HepG2 (cell line): ENCODE results near the gene KCTD1. TPM values are rescaled to one million over a fixed set of nuclear protein-coding genes. Genes with fewer than 3 reads are reported as not detected.

Experiments used
- ATAC-seq: fragments of 200-7000 bp; cut with Tn5 transposase; 3 replicates; pipeline ENCODE4 v1.9.1; 2020; ENCODE audit warnings: mild to moderate bottlenecking, moderate library complexity
- BruUV-seq: library from RNA; stranded (reverse); fragments of 400-500 nt; replicated peaks from 2 replicates; lab custom pipeline; 2021; lab: Mats Ljungman, UMichigan
- CTCF ChIA-PET: fragments of 300-600 bp; formaldehyde crosslinking; extraction: SDS; loops from one replicate; lab custom pipeline; 2021; ENCODE audit warnings: low total read pairs, inconsistent platforms, low intra/inter-chr PET ratio; lab: Yijun Ruan, JAX
- POLR2A ChIA-PET: fragments of 350-600 bp; sonication (Branson Sonifier 250); formaldehyde crosslinking; loops from one replicate; lab custom pipeline; 2020; ENCODE audit warnings: antibody characterized with exemption, inconsistent platforms; lab: Yijun Ruan, JAX
- DNase-seq: peaks from one replicate; pipeline ENCODE4 v3.0.0-alpha.2; 2015; ENCODE audit warnings: low spot score
- FAIRE-seq: peaks from 3 replicates; lab custom pipeline; 2011; peaks lifted over from hg19 to GRCh38; lab: Jason Lieb, UNC
- H2AFZ ChIP-seq: one replicate; pipeline ENCODE4 v1.6.1; 2011; ENCODE audit warnings: low read length, inconsistent platforms
- H3K27ac ChIP-seq: fragments of 300-600 bp; 3 replicates; pipeline ENCODE4 v1.8.0; 2011; ENCODE audit warnings: mixed run types, mild to moderate bottlenecking, mixed read lengths, low read length, inconsistent platforms; ENCODE audit not compliant: insufficient read depth; ENCODE audit errors: extremely low read length
- H3K27me3 ChIP-seq, 2 experiments: fragments of 200-600 bp in 1 of 2; 2 replicates in 1 of 2; 3 replicates in 1 of 2; pipeline versions ENCODE4 v1.6.0 to v1.8.0; 2011; ENCODE audit warnings: low read length in 2 of 2, mild to moderate bottlenecking in 2 of 2, moderate library complexity in 2 of 2, inconsistent platforms in 1 of 2; ENCODE audit not compliant: insufficient read depth in 2 of 2, control insufficient read depth in 1 of 2
- H3K36me3 ChIP-seq, 2 experiments: fragments of 200-600 bp in 1 of 2; replicated peaks in 1 of 2; 2 replicates in 1 of 2; 3 replicates in 1 of 2; pipeline versions ENCODE4 v1.5.1 to v1.8.0; 2011; ENCODE audit warnings: low read length in 2 of 2, inconsistent platforms in 1 of 2; ENCODE audit not compliant: insufficient read depth in 2 of 2, control insufficient read depth in 1 of 2
- H3K4me1 ChIP-seq: 2 replicates; pipeline ENCODE4 v1.5.1; 2012; ENCODE audit warnings: low read length, inconsistent platforms; ENCODE audit not compliant: insufficient read depth
- H3K4me2 ChIP-seq: 2 replicates; pipeline ENCODE4 v1.6.0; 2011; ENCODE audit warnings: low read depth, low read length, inconsistent platforms
- H3K4me3 ChIP-seq, 3 experiments: fragments of 200-600 bp in 1 of 3; sonication (generic), shearing (Covaris generic) in 1 of 3; replicated peaks in 1 of 3; 2 replicates each; pipeline ENCODE4 v1.5.1; 2011 to 2016; ENCODE audit warnings: low read length in 3 of 3, inconsistent platforms in 2 of 3, low read depth in 2 of 3, mild to moderate bottlenecking in 2 of 3, control low read depth in 1 of 3, mixed read lengths in 1 of 3; ENCODE audit not compliant: insufficient read depth in 1 of 3
- H3K79me2 ChIP-seq: one replicate; pipeline ENCODE4 v1.6.1; 2011; ENCODE audit warnings: low read length, inconsistent platforms; ENCODE audit not compliant: insufficient read depth
- H3K9ac ChIP-seq: 2 replicates; pipeline ENCODE4 v1.6.0; 2011; ENCODE audit warnings: mild to moderate bottlenecking, low read depth, low read length, inconsistent platforms; ENCODE audit not compliant: insufficient read depth
- H3K9me3 ChIP-seq: 2 replicates; pipeline ENCODE4 v1.5.1; 2012; ENCODE audit warnings: mild to moderate bottlenecking, low read length
- H4K20me1 ChIP-seq: 2 replicates; pipeline ENCODE4 v1.6.0; 2011; ENCODE audit warnings: inconsistent platforms, mild to moderate bottlenecking, low read length, moderate library complexity; ENCODE audit not compliant: insufficient read depth
- CEBPZ ChIP-seq: IDR thresholded peaks from 2 replicates; pipeline ENCODE4 v1.6.1; 2012; ENCODE audit warnings: low read length, improper control_type of control experiment
- CREBL2 ChIP-seq: sonication (generic); formaldehyde crosslinking; IDR thresholded peaks from 2 replicates; pipeline ENCODE4 v1.8.1; 2023; ENCODE audit warnings: missing genetic modification reagents, mild to moderate bottlenecking, borderline replicate concordance
- ESRRA ChIP-seq: sonication (generic); formaldehyde crosslinking; IDR thresholded peaks from 2 replicates; pipeline ENCODE4 v1.5.1; 2020; ENCODE audit warnings: mild to moderate bottlenecking, low read depth, missing genetic modification reagents
- GABPB1 ChIP-seq: IDR thresholded peaks from 2 replicates; pipeline ENCODE4 v1.6.1; 2016; ENCODE audit warnings: mild to moderate bottlenecking, missing genetic modification reagents, moderate library complexity, missing compliant biosample characterization
- IKZF4 ChIP-seq: sonication (generic); formaldehyde crosslinking; IDR thresholded peaks from 2 replicates; pipeline ENCODE4 v1.5.1; 2020; ENCODE audit warnings: borderline replicate concordance, mild to moderate bottlenecking, low read depth, missing genetic modification reagents; ENCODE audit errors: not compliant biosample characterization
- ISL2 ChIP-seq: sonication (generic); formaldehyde crosslinking; IDR thresholded peaks from 2 replicates; pipeline ENCODE4 v1.5.0; 2020; ENCODE audit warnings: missing genetic modification reagents
- KDM3A ChIP-seq: IDR thresholded peaks from 2 replicates; pipeline ENCODE4 v1.6.1; 2018; ENCODE audit warnings: low read depth, missing compliant biosample characterization
- MIXL1 ChIP-seq: IDR thresholded peaks from 2 replicates; pipeline ENCODE4 v1.6.1; 2016
- SAP130 ChIP-seq: IDR thresholded peaks from 2 replicates; pipeline ENCODE4 v1.6.1; 2016; ENCODE audit warnings: low read depth
- TFDP2 ChIP-seq: sonication (generic); formaldehyde crosslinking; IDR thresholded peaks from 2 replicates; pipeline ENCODE4 v1.4.0; 2020; ENCODE audit warnings: missing genetic modification reagents
- ZNF17 ChIP-seq: sonication (generic); formaldehyde crosslinking; IDR thresholded peaks from 2 replicates; pipeline ENCODE4 v1.5.0; 2020; ENCODE audit warnings: mild to moderate bottlenecking, missing genetic modification reagents
- ZNF232 ChIP-seq: sonication (generic); formaldehyde crosslinking; IDR thresholded peaks from 2 replicates; pipeline ENCODE4 v1.4.0; 2020; ENCODE audit warnings: missing genetic modification reagents, borderline replicate concordance
- ZNF274 ChIP-seq: sonication (generic); formaldehyde crosslinking; IDR thresholded peaks from 2 replicates; pipeline ENCODE4 v1.5.1; 2020; ENCODE audit warnings: mild to moderate bottlenecking, missing genetic modification reagents
- ZNF546 ChIP-seq: sonication (generic); formaldehyde crosslinking; conservative IDR thresholded peaks from 2 replicates; pipeline ENCODE4 v1.8.1; 2023; ENCODE audit warnings: mild to moderate bottlenecking, missing genetic modification reagents
- ZNF619 ChIP-seq: sonication (generic); formaldehyde crosslinking; IDR thresholded peaks from 2 replicates; pipeline ENCODE4 v1.4.0; 2020; ENCODE audit warnings: mild to moderate bottlenecking, missing genetic modification reagents
- ZNF652 ChIP-seq: IDR thresholded peaks from 2 replicates; pipeline ENCODE4 v1.6.1; 2016; ENCODE audit warnings: low read depth, borderline replicate concordance
- ZNF703 ChIP-seq: sonication (generic); formaldehyde crosslinking; IDR thresholded peaks from 2 replicates; pipeline ENCODE4 v1.5.1; 2020; ENCODE audit warnings: missing genetic modification reagents, mild to moderate bottlenecking, moderate library complexity, borderline replicate concordance
- ZNF839 ChIP-seq: sonication (generic); formaldehyde crosslinking; IDR thresholded peaks from 2 replicates; pipeline ENCODE4 v1.4.0; 2020; ENCODE audit warnings: missing genetic modification reagents, mild to moderate bottlenecking, borderline replicate concordance
- WGBS: methylation state at CpG from one replicate; pipeline ENCODE4 v1.1.6; 2017; ENCODE audit warnings: low lambda C conversion rate; 5-methylcytosine and 5-hydroxymethylcytosine counted together
- in situ Hi-C: cut with HindIII; loops from 2 replicates; pipeline ENCODE4 v1.10.0; 2017; ENCODE audit warnings: low pct_unique_long_range_greater_than_20kb; ENCODE audit not compliant: extremely low pct_ligation_motif_present
- intact Hi-C: fragments of 100-400 bp; cut with micrococcal nuclease; formaldehyde crosslinking; loops from one replicate; pipeline ENCODE4 v1.10.0; 2022; ENCODE audit not compliant: unreplicated experiment
- polyA plus RNA-seq, 8 experiments: library from polyadenylated mRNA; depleted of rRNA in 3 of 8; stranded (reverse) in 7 of 8; unstranded in 1 of 8; fragments of >200 nt; fragmentation: Illumina TruSeq in 4 of 8; extraction: Trizol in 4 of 8; gene quantifications; 2 replicates each; pipeline versions ENCODE4 v1.2.1 to v1.2.3, GENCODE V29; 2011 to 2016; ENCODE audit warnings: low read depth in 4 of 8, missing spikeins in 1 of 8, mixed read lengths in 1 of 8; ENCODE audit not compliant: insufficient read depth in 1 of 8
- total RNA-seq, 5 experiments: library from RNA; depleted of rRNA; stranded (reverse); fragments of >200 nt; fragmentation: Illumina TruSeq; extraction: Trizol; gene quantifications; 2 replicates each; pipeline ENCODE4 v1.2.3, GENCODE V29; 2016; ENCODE audit warnings: low read depth in 1 of 5

Gene KCTD1
- total and polyA plus RNA-seq, 2 of the 13 experiments (the other 11 are each of a cell fraction or from before 2014, with no cell fraction given), result 2.7 to 6.8 TPM

- no peak for DNase-seq
- intact Hi-C loops (no loop called here), in situ Hi-C loops (no loop called here)
- BruUV-seq, result no TSS peak
- Histone ChIP-seq H3K36me3 (no peaks in the 10 kb centered on the region), H3K9me3 (no peaks in the 10 kb centered on the region), H3K4me2 (no peak overlapping the region), H3K27ac (no peak overlapping the region), H3K79me2 (no peaks in the 10 kb centered on the region), H3K9ac (no peak overlapping the region), H3K4me1 (peaks cover 28% of the 10 kb centered on the region), H3K27me3 (no peaks in the 10 kb centered on the region), H2AFZ (no peak overlapping the region), H3K4me3 (no peak overlapping the region), H4K20me1 (no peaks in the 10 kb centered on the region)
- TF ChIP-seq ZNF17 (CRISPR knock-in tag), result no peak
- TF ChIP-seq TFDP2 (CRISPR knock-in tag), result no peak
- TF ChIP-seq ZNF839 (CRISPR knock-in tag), result no peak
- no peak for TF ChIP-seq IKZF4 (CRISPR knock-in tag)
- TF ChIP-seq SAP130 (CRISPR knock-in tag), result no peak
- TF ChIP-seq KDM3A (CRISPR knock-in tag), result no peak
- TF ChIP-seq ZNF274, result no peak
- TF ChIP-seq GABPB1 (CRISPR knock-in tag), result no peak
- no peak for TF ChIP-seq ZNF703 (CRISPR knock-in tag)
- TF ChIP-seq ZNF619, result no peak
- no peak for TF ChIP-seq CREBL2 (CRISPR knock-in tag)
- TF ChIP-seq MIXL1, result no peak
- no peak for TF ChIP-seq ZNF546 (CRISPR knock-in tag)
- no peak for TF ChIP-seq ISL2
- TF ChIP-seq ZNF232 (CRISPR knock-in tag), result no peak
- no peak for TF ChIP-seq CEBPZ
- TF ChIP-seq ESRRA (CRISPR knock-in tag), result no peak
- TF ChIP-seq ZNF652, result no peak
- FAIRE-seq, result no peak
- CTCF ChIA-PET, result no interaction called here
- no peak for ATAC-seq
- POLR2A ChIA-PET, result no interaction called here
- WGBS, result 85% methylated on average over 4 of the region's 4 CpGs
Measured at GRCh38 chr18:26483633-26484032, 64.7 kb downstream of the KCTD1 start.
